ENCODE data around the gene SLC38A8. TPM values are rescaled to one million over a fixed set of nuclear protein-coding genes. Genes with fewer than 3 reads are reported as not detected.

SLC38A8 gene
- total RNA-seq, 1 donor, result not detected

DNA sequence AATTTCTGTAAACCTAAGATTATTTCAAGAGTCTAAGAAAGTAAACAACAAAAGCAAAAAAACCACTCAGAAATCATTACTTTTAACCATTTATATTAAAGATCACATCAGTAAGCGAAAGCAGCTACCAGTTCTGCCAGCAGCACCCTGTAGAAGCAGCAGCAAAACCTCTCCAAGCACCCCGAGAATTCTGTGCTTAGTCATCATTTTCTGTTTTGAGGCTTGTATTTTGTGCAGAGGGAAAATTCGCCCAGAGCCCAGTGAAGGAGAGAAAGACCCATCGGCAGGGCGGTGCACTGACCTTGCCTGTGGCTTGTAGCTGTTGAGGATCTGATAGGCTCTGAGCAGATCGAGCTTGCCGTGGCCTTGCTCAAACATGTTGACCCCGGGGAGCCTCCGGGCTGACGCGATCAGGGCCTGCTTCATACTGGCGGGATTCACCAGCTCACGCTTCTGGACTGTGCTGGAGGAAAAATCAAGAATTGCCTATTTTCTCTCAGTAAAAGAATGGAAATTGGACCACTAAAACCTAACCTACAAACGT is 38.9 kb upstream of the SLC38A8 start:
- peaks cover 51% of the 10 kb centered on the region for H3K36me3 ChIP-seq (ENCODE audit: insufficient read depth, low read length)

DNA sequence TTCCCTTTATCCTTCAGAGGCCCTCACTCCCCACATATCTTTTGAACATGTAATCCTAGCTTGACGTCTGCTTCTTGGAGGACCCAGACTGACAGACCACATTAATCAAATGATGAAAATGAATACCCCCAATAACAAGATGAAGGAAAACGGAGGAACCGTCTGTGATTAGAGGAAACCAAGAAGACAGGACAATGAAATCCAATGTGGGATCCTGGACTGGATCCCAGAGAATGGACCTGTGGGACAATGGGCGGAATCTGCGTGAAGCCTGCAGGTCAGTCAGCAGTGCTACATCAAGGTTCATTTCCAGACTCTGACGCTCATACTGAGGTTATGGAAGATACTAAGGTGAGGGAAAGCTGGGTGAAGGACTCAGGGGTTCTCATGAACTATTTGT is 38.2 kb upstream of the SLC38A8 start:
- Histone ChIP-seq H3K36me3 (ENCODE audit: insufficient read depth, low read length) (peaks cover 45% of the 10 kb centered on the region), H3K4me3 (ENCODE audit: insufficient read depth, low read length) (no peak overlapping the region), H2AFZ (ENCODE audit: low read length) (no peak overlapping the region), H3K9me3 (ENCODE audit: low read depth, low read length) (no peaks in the 10 kb centered on the region), H3K79me2 (ENCODE audit: insufficient read depth, low read length) (peaks cover 21% of the 10 kb centered on the region), H3K27me3 (ENCODE audit: insufficient read depth, low read length) (no peaks in the 10 kb centered on the region), H3K4me2 (ENCODE audit: insufficient read depth, low read length) (no peak overlapping the region), H4K20me1 (ENCODE audit: insufficient read depth, low read length) (peaks cover 8% of the 10 kb centered on the region), H3K4me1 (ENCODE audit: insufficient read depth, low read length) (no peaks in the 10 kb centered on the region), H3K27ac (ENCODE audit: low read depth, low read length) (no peak overlapping the region)
- TF ChIP-seq, protein P1, sequence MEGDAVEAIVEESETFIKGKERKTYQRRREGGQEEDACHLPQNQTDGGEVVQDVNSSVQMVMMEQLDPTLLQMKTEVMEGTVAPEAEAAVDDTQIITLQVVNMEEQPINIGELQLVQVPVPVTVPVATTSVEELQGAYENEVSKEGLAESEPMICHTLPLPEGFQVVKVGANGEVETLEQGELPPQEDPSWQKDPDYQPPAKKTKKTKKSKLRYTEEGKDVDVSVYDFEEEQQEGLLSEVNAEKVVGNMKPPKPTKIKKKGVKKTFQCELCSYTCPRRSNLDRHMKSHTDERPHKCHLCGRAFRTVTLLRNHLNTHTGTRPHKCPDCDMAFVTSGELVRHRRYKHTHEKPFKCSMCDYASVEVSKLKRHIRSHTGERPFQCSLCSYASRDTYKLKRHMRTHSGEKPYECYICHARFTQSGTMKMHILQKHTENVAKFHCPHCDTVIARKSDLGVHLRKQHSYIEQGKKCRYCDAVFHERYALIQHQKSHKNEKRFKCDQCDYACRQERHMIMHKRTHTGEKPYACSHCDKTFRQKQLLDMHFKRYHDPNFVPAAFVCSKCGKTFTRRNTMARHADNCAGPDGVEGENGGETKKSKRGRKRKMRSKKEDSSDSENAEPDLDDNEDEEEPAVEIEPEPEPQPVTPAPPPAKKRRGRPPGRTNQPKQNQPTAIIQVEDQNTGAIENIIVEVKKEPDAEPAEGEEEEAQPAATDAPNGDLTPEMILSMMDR (IDR thresholded peaks at IDR 0.05; ENCODE audit: extremely low read depth, low read depth, low read length), result no peak
- no peak for DNase-seq (ENCODE audit: insufficient read length, low spot score, missing footprints)

More for the DNA sequence above, 38.9 kb upstream of the SLC38A8 start:
- Histone ChIP-seq H3K27me3 (ENCODE audit: insufficient read depth, low read length) (no peaks in the 10 kb centered on the region), H3K9me3 (ENCODE audit: low read depth, low read length) (no peaks in the 10 kb centered on the region), H2AFZ (ENCODE audit: low read length) (no peak overlapping the region), H3K4me1 (ENCODE audit: insufficient read depth, low read length) (no peaks in the 10 kb centered on the region), H3K79me2 (ENCODE audit: insufficient read depth, low read length) (peaks cover 21% of the 10 kb centered on the region), H3K27ac (ENCODE audit: low read depth, low read length) (no peak overlapping the region), H3K4me2 (ENCODE audit: insufficient read depth, low read length) (no peak overlapping the region), H3K4me3 (ENCODE audit: insufficient read depth, low read length) (no peak overlapping the region), H4K20me1 (ENCODE audit: insufficient read depth, low read length) (peaks cover 8% of the 10 kb centered on the region)
- TF ChIP-seq, protein P1 (IDR thresholded peaks at IDR 0.05; ENCODE audit: extremely low read depth, low read depth, low read length), result no peak
- no peak for DNase-seq (ENCODE audit: insufficient read length, low spot score, missing footprints)

DNA sequence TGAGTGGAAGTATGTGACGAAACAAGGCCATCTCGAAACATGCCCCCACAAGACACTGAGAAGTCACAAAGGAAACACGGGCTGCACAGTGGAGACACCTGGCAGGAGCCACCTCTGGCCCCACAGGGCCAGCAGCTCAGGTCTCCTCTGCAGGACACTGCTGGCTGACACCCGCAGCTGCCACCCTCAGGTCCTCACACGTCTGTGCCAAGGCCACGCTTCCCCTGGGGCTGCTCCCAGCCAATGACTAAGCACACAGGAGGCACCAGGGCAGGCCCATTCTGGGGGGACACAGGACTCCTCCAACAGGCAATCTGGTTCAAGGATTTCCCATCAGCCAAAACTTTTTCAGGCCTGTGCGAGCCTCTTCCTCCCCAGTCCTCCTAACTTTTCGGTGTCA is 37.8 kb upstream of the SLC38A8 start:
- TF ChIP-seq, protein P1 (IDR thresholded peaks at IDR 0.05; ENCODE audit: extremely low read depth, low read depth, low read length), result no peak
- peak; percentile 81 for DNase-seq (ENCODE audit: insufficient read length, low spot score, missing footprints)
- Histone ChIP-seq H3K4me1 (ENCODE audit: insufficient read depth, low read length) (no peaks in the 10 kb centered on the region), H4K20me1 (ENCODE audit: insufficient read depth, low read length) (peaks cover 8% of the 10 kb centered on the region), H3K4me3 (ENCODE audit: insufficient read depth, low read length) (no peak overlapping the region), H3K9me3 (ENCODE audit: low read depth, low read length) (no peaks in the 10 kb centered on the region), H3K4me2 (ENCODE audit: insufficient read depth, low read length) (no peak overlapping the region), H3K36me3 (ENCODE audit: insufficient read depth, low read length) (peaks cover 45% of the 10 kb centered on the region), H3K79me2 (ENCODE audit: insufficient read depth, low read length) (peaks cover 21% of the 10 kb centered on the region), H3K27ac (ENCODE audit: low read depth, low read length) (no peak overlapping the region), H3K27me3 (ENCODE audit: insufficient read depth, low read length) (no peaks in the 10 kb centered on the region), H2AFZ (ENCODE audit: low read length) (no peak overlapping the region)

DNA sequence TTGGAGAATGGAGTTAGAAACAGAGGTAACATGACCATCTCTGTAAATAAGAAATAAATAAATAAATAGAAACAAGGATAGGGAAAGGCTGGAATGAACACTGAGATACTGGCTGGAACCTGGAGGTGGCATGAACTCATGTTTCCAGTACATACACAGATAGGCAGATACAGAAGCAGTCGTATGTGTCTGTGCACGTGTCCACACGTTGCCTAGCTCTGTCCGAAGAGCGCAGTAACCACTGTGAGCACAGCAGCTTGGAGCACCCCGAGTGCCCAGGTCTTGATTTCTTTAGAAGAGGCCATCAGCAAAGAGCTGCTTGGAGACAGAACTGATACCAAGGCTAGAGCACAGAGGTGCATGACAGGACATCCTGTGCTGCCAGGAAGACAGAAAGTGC is 37.1 kb upstream of the SLC38A8 start:
- Histone ChIP-seq H4K20me1 (ENCODE audit: insufficient read depth, low read length) (peaks cover 8% of the 10 kb centered on the region), H3K9me3 (ENCODE audit: low read depth, low read length) (no peaks in the 10 kb centered on the region), H3K4me3 (ENCODE audit: insufficient read depth, low read length) (no peak overlapping the region), H3K27me3 (ENCODE audit: insufficient read depth, low read length) (no peaks in the 10 kb centered on the region), H3K4me2 (ENCODE audit: insufficient read depth, low read length) (no peak overlapping the region), H3K36me3 (ENCODE audit: insufficient read depth, low read length) (peaks cover 51% of the 10 kb centered on the region), H3K79me2 (ENCODE audit: insufficient read depth, low read length) (peaks cover 21% of the 10 kb centered on the region), H2AFZ (ENCODE audit: low read length) (no peak overlapping the region), H3K27ac (ENCODE audit: low read depth, low read length) (no peak overlapping the region), H3K4me1 (ENCODE audit: insufficient read depth, low read length) (no peaks in the 10 kb centered on the region)
- TF ChIP-seq, protein P1 (IDR thresholded peaks at IDR 0.05; ENCODE audit: extremely low read depth, low read depth, low read length), result no peak
- DNase-seq (ENCODE audit: insufficient read length, low spot score, missing footprints), result peak; percentile 42

Data from osteoblast (primary cell).